ENCODE data around the gene FXYD7.
"Not testable (repeated sequence)": the region's sequence is repeated elsewhere in the genome, so short reads cannot be mapped to it uniquely, and the experiment has no call there.

FXYD7 gene

DNA sequence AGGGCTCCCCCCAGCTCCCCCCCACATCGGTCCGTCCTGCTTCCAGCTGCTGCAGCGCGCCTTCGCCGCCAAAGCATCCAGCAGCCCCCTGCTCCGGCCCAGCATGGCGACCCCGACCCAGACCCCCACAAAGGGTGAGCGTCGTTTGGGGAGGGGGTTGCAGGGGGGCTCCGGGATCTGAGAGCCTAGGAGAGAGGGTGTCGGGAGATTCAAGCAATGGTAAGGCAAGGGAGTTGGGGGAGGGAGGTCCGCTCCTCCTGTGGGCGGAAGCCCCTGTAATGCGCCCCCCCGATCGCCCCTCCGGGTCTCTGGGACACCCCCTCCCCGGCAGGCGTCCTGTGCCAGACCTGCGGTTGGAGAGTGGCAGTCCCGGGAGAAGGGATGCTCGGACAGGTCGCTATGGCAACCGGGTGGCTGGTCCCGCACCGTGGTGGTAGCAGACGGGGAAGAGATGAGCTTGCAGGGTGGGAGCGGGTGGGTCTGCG lies at the start of gene FXYD7:
Gene FXYD7 (plus strand): TSS at position 25 of the 485 bp plus-strand sequence. CDS start 79 bp downstream, at position 104.
- peaks cover 20 to 57% of the 10 kb centered on the region in 2 donors for H3K27me3 ChIP-seq (ENCODE audit: control insufficient read depth in 1 of 2, insufficient read depth in 2 of 2, low read length in 2 of 2)
- peak within 1 kb of the TSS in 1 of 2 donors; percentile 23 for H3K4me3 ChIP-seq (ENCODE audit: low read depth in 1 of 2, low read length in 2 of 2)
- no peaks in the 10 kb centered on the region for H3K36me3 ChIP-seq (ENCODE audit: insufficient read depth, low read length)
- H3K27ac ChIP-seq (ENCODE audit: low read depth, low read length), result no peak within 1 kb of the TSS
- no peak within 1 kb of the TSS for H3K9ac ChIP-seq (ENCODE audit: low read length)
- no peaks in the 10 kb centered on the region for H3K9me3 ChIP-seq (ENCODE audit: low read length)
- peaks cover 21% of the 10 kb centered on the region for H3K4me1 ChIP-seq (ENCODE audit: insufficient read depth, low read length)

DNA sequence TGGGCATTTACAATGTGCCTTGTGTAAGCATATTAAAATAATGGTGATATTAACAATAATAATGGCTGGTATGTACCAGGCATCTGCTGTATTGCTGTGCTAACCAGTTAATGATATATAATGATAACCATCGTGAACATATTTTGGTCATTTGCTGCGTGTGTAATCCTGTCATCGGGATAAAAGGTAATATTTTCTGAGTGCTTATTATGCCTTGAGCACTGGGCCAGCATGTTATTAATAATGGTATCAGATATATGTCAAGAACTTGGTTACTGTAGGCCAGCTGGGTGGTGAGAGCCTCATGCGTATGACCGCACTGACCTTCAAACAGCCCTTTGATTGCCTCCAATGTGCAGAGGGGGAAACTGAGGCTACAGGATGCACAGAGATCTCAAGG lies 49.6 kb upstream of the FXYD7 start:
- Histone ChIP-seq H3K27me3 (ENCODE audit: control insufficient read depth in 1 of 2, insufficient read depth in 2 of 2, low read length in 2 of 2) (peaks cover 0 to 18% of the 10 kb centered on the region in 2 donors), H3K27ac (ENCODE audit: low read depth, low read length) (no peak overlapping the region), H3K9ac (ENCODE audit: low read length) (no peak overlapping the region), H3K36me3 (ENCODE audit: insufficient read depth, low read length) (no peaks in the 10 kb centered on the region), H3K4me1 (ENCODE audit: insufficient read depth, low read length) (no peaks in the 10 kb centered on the region), H3K9me3 (ENCODE audit: low read length) (no peaks in the 10 kb centered on the region), H3K4me3 (ENCODE audit: low read depth in 1 of 2, low read length in 2 of 2) (no peak overlapping the region)

- no peak overlapping the region for H3K27ac ChIP-seq (ENCODE audit: low read depth, low read length)
- H3K36me3 ChIP-seq (ENCODE audit: insufficient read depth, low read length), result no peaks in the 10 kb centered on the region
- no peak overlapping the region for H3K9ac ChIP-seq (ENCODE audit: low read length)
- no peaks in the 10 kb centered on the region for H3K4me1 ChIP-seq (ENCODE audit: insufficient read depth, low read length)
- H3K9me3 ChIP-seq (ENCODE audit: low read length), result no peaks in the 10 kb centered on the region
- H3K4me3 ChIP-seq (ENCODE audit: low read depth in 1 of 2, low read length in 2 of 2), result no peak overlapping the region
- H3K27me3 ChIP-seq (ENCODE audit: control insufficient read depth in 1 of 2, insufficient read depth in 2 of 2, low read length in 2 of 2), result peaks cover 0 to 18% of the 10 kb centered on the region in 2 donors
Observed at GRCh38 chr19:35093941-35094647, 49.0 kb upstream of the FXYD7 start.

DNA sequence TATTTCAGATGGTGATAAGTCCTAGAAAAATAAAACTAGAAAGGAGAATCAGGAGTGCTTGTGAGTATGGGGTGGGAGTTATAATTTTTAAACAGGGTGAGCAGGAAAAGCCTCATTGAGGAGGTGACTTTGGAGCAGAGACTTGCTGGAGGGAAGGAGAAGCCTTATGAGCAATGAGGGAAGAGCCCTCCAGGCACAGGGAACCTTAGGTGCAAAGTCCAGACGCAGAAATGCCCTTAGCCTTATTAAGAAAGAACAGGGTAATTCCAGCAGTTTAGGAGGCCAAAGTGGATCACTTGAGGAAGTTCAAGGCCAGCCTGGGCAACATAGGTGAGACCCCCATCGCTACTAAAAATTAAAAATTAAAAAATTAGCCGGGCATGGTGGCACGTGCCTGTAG lies 48.4 kb upstream of the FXYD7 start:
- Histone ChIP-seq H3K9ac (ENCODE audit: low read length) (no peak overlapping the region), H3K27me3 (ENCODE audit: control insufficient read depth in 1 of 2, insufficient read depth in 2 of 2, low read length in 2 of 2) (peaks cover 0 to 16% of the 10 kb centered on the region in 2 donors), H3K4me3 (ENCODE audit: low read depth in 1 of 2, low read length in 2 of 2) (no peak overlapping the region), H3K36me3 (ENCODE audit: insufficient read depth, low read length) (no peaks in the 10 kb centered on the region), H3K27ac (ENCODE audit: low read depth, low read length) (no peak overlapping the region), H3K9me3 (ENCODE audit: low read length) (no peaks in the 10 kb centered on the region), H3K4me1 (ENCODE audit: insufficient read depth, low read length) (no peaks in the 10 kb centered on the region)

GRCh38 chr19:35095667-35096368 lies 47.2 kb upstream of the FXYD7 start:
- H3K9ac ChIP-seq (ENCODE audit: low read length), result no peak overlapping the region
- H3K27me3 ChIP-seq (ENCODE audit: control insufficient read depth in 1 of 2, insufficient read depth in 2 of 2, low read length in 2 of 2), result peaks cover 0 to 6% of the 10 kb centered on the region in 2 donors
- H3K9me3 ChIP-seq (ENCODE audit: low read length), result no peaks in the 10 kb centered on the region
- H3K4me3 ChIP-seq (ENCODE audit: low read depth in 1 of 2, low read length in 2 of 2), result no peak overlapping the region
- no peak overlapping the region for H3K27ac ChIP-seq (ENCODE audit: low read depth, low read length)
- no peaks in the 10 kb centered on the region for H3K4me1 ChIP-seq (ENCODE audit: insufficient read depth, low read length)
- H3K36me3 ChIP-seq (ENCODE audit: insufficient read depth, low read length), result no peaks in the 10 kb centered on the region

- H3K27ac ChIP-seq (ENCODE audit: low read depth, low read length), result no peak overlapping the region
- no peaks in the 10 kb centered on the region for H3K36me3 ChIP-seq (ENCODE audit: insufficient read depth, low read length)
- H3K9me3 ChIP-seq (ENCODE audit: low read length), result no peaks in the 10 kb centered on the region
Observed at GRCh38 chr19:35098413-35099049, 44.5 kb upstream of the FXYD7 start.

DNA sequence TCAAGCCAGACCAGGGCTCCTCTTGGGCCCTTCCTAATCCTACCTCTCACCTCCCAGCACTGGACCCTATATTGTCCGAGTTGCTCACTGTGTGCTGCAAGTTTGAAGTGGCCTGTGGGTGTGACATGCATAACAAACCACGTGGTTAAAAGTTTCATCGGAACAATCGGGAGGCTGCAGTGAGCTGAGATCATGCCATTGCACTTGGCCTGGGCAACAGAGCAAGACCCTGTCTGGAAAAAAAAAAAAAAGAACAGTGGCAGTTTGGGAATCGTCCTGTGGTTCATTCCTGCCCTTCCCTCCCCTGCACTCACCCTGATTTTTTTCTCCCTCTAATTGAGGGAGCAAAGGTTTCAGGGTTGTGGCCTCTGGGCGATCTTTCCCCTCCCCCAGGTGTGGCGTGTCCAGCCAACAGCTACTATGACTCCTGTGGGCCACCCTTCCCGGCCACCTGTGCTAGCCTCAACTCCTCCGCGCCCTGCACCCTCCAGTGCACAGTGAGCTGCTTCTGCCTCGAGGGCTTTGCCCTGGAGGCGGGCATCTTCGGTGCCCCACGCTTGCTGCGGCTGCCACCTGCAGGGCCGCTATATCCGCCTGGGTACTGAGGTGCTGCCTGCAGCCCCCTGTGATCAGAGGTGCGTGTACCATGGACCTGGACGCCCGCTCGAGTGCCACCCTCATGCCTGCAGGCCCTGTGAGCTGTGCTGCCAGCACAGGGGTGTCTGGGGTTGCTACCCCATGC lies 43.7 kb upstream of the FXYD7 start:
- Histone ChIP-seq H3K27ac (ENCODE audit: low read depth, low read length) (no peak overlapping the region), H3K9ac (ENCODE audit: low read length) (no peak overlapping the region), H3K4me1 (ENCODE audit: insufficient read depth, low read length) (no peaks in the 10 kb centered on the region), H3K36me3 (ENCODE audit: insufficient read depth, low read length) (no peaks in the 10 kb centered on the region), H3K4me3 (ENCODE audit: low read depth in 1 of 2, low read length in 2 of 2) (no peak overlapping the region), H3K27me3 (ENCODE audit: control insufficient read depth in 1 of 2, insufficient read depth in 2 of 2, low read length in 2 of 2) (no peaks in the 10 kb centered on the region), H3K9me3 (ENCODE audit: low read length) (no peaks in the 10 kb centered on the region)

More at GRCh38 chr19:35098413-35099049, 44.5 kb upstream of the FXYD7 start:
- no peaks in the 10 kb centered on the region for H3K4me1 ChIP-seq (ENCODE audit: insufficient read depth, low read length)
- H3K27me3 ChIP-seq (ENCODE audit: control insufficient read depth in 1 of 2, insufficient read depth in 2 of 2, low read length in 2 of 2), result no peaks in the 10 kb centered on the region
- H3K9ac ChIP-seq (ENCODE audit: low read length), result no peak overlapping the region
- no peak overlapping the region for H3K4me3 ChIP-seq (ENCODE audit: low read depth in 1 of 2, low read length in 2 of 2)

GRCh38 chr19:35099897-35100275 lies 43.2 kb upstream of the FXYD7 start:
- Histone ChIP-seq H3K27me3 (ENCODE audit: control insufficient read depth in 1 of 2, insufficient read depth in 2 of 2, low read length in 2 of 2) (no peaks in the 10 kb centered on the region), H3K4me1 (ENCODE audit: insufficient read depth, low read length) (no peaks in the 10 kb centered on the region), H3K9ac (ENCODE audit: low read length) (no peak overlapping the region), H3K27ac (ENCODE audit: low read depth, low read length) (no peak overlapping the region), H3K36me3 (ENCODE audit: insufficient read depth, low read length) (no peaks in the 10 kb centered on the region), H3K4me3 (ENCODE audit: low read depth in 1 of 2, low read length in 2 of 2) (no peak overlapping the region), H3K9me3 (ENCODE audit: low read length) (no peaks in the 10 kb centered on the region)

- Histone ChIP-seq H3K36me3 (ENCODE audit: insufficient read depth, low read length) (no peaks in the 10 kb centered on the region), H3K27me3 (ENCODE audit: control insufficient read depth in 1 of 2, insufficient read depth in 2 of 2, low read length in 2 of 2) (no peaks in the 10 kb centered on the region), H3K4me1 (ENCODE audit: insufficient read depth, low read length) (no peaks in the 10 kb centered on the region), H3K27ac (ENCODE audit: low read depth, low read length) (no peak overlapping the region), H3K4me3 (ENCODE audit: low read depth in 1 of 2, low read length in 2 of 2) (no peak overlapping the region), H3K9me3 (ENCODE audit: low read length) (no peaks in the 10 kb centered on the region), H3K9ac (ENCODE audit: low read length) (no peak overlapping the region)
Observed at GRCh38 chr19:35100588-35101533, 42.2 kb upstream of the FXYD7 start.

- not testable (repeated sequence) for H3K4me1 ChIP-seq (ENCODE audit: insufficient read depth, low read length); H3K4me3 ChIP-seq (ENCODE audit: low read depth in 1 of 2, low read length in 2 of 2); H3K27ac ChIP-seq (ENCODE audit: low read depth, low read length); H3K9ac ChIP-seq (ENCODE audit: low read length); H3K27me3 ChIP-seq (ENCODE audit: control insufficient read depth in 1 of 2, insufficient read depth in 2 of 2, low read length in 2 of 2); H3K9me3 ChIP-seq (ENCODE audit: low read length); H3K36me3 ChIP-seq (ENCODE audit: insufficient read depth, low read length)
Observed at GRCh38 chr19:35101949-35102348, 41.1 kb upstream of the FXYD7 start.
